Transverse colon (tissue), 4 donors: ENCODE data around the gene GNG7.
A peak's percentile ranks its signal among the peaks of the same experiment; 100 is the strongest.

Source experiments
- EP300 ChIP-seq: sonication (generic); formaldehyde crosslinking; IDR thresholded peaks from one replicate; pipeline ENCODE4 v1.6.1; 2017; ENCODE audit warnings: antibody characterized with exemption, low read depth
- POLR2A ChIP-seq: fragments of 450-650 bp; IDR thresholded peaks from one replicate; pipeline ENCODE4 v1.6.1; 2016; ENCODE audit warnings: antibody characterized with exemption, mild to moderate bottlenecking, moderate library complexity
- POLR2AphosphoS5 ChIP-seq, 3 donors: sonication (generic); formaldehyde crosslinking; IDR thresholded peaks; one replicate each; pipeline ENCODE4 v1.6.1; 2016; ENCODE audit warnings: antibody characterized with exemption in 3 of 3
- TF ChIP-seq, protein P1 (sequence below), 5 experiments: fragments of 200-600 bp in 3 of 5; fragments of 450-650 bp in 2 of 5; sonication (generic) in 3 of 5; IDR thresholded peaks; 1 replicate in 2 of 5; 2 replicates in 3 of 5; pipeline ENCODE4 v1.5.1; 2016 to 2017; ENCODE audit warnings: antibody characterized with exemption in 5 of 5, inconsistent platforms in 3 of 5, mild to moderate bottlenecking in 2 of 5, moderate library complexity in 1 of 5

DNA sequence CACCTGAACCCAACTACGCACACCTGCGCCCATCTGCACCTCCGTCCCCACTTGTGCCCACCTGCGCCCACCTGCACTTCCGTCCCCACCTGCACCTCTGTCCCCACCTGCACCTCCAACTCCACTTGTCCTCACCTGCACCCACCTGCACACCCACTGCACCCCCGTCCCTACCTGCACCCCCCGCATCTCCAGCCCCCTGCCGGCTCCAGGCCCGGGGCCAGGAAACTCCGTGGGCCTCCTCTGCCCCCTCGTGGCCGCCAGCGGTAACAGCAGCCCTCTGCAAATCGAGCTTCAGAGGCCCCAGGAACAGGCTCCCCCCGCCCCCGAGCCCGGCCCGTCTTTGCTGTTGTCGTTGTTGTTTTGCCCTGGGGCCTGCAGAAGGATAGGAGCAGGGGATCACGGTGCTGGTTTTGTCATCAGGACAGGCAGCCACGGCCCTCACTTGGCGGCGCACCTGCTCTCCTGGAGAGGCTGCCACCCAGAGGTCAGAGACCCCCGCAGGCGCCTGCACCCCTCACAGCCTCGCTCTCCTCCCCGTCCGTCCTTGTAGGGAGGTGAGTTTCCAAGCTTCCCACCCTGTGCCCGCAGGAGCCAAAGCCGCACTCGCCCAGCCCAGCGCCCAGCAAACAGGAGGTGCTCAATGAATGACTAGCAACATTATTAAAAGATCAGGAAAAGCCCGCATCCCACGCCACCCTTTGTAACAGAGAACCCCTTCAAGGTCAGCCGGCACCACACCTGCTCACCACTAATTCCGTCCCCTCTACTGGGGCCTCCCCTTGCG, 65.4 kb downstream of the GNG7 start:
- TF ChIP-seq, protein P1, sequence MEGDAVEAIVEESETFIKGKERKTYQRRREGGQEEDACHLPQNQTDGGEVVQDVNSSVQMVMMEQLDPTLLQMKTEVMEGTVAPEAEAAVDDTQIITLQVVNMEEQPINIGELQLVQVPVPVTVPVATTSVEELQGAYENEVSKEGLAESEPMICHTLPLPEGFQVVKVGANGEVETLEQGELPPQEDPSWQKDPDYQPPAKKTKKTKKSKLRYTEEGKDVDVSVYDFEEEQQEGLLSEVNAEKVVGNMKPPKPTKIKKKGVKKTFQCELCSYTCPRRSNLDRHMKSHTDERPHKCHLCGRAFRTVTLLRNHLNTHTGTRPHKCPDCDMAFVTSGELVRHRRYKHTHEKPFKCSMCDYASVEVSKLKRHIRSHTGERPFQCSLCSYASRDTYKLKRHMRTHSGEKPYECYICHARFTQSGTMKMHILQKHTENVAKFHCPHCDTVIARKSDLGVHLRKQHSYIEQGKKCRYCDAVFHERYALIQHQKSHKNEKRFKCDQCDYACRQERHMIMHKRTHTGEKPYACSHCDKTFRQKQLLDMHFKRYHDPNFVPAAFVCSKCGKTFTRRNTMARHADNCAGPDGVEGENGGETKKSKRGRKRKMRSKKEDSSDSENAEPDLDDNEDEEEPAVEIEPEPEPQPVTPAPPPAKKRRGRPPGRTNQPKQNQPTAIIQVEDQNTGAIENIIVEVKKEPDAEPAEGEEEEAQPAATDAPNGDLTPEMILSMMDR (IDR thresholded peaks at IDR 0.05), result peak; percentile 87 to 93 (median 89)
- TF ChIP-seq POLR2AphosphoS5 (IDR thresholded peaks at IDR 0.05) (no peak), EP300 (no peak), POLR2A (no peak)
